OCI-LY7 (cell line): ENCODE data around the gene CNTNAP4. TPM values are rescaled to one million over a fixed set of nuclear protein-coding genes. Genes with fewer than 3 reads are reported as not detected.

Experiments
- BruUV-seq: library from RNA; stranded (reverse); fragments of 400-500 nt; replicated peaks from 2 replicates; lab custom pipeline; 2021; lab: Mats Ljungman, UMichigan
- CTCF ChIA-PET: fragments of 300-600 bp; sonication (Branson Sonifier 250); formaldehyde crosslinking; loops from one replicate; lab custom pipeline; 2022; ENCODE audit warnings: antibody characterized with exemption; ENCODE audit not compliant: unreplicated experiment; lab: Charles Lee
- POLR2A ChIA-PET: fragments of 300-600 bp; sonication (Branson Sonifier 250); formaldehyde crosslinking; loops from one replicate; lab custom pipeline; 2022; ENCODE audit warnings: antibody characterized with exemption; lab: Charles Lee
- DNase-seq: peaks from one replicate; pipeline ENCODE4 v3.0.0-alpha.2; 2015; ENCODE audit warnings: low spot score
- H2AFZ ChIP-seq: fragments of 200-600 bp; sonication (generic), shearing (Covaris generic); 2 replicates; pipeline ENCODE4 v1.6.1; 2014; ENCODE audit warnings: mild to moderate bottlenecking, antibody characterized with exemption, low read length, moderate library complexity
- H3K27ac ChIP-seq: fragments of 200-600 bp; sonication (generic); 2 replicates; pipeline ENCODE4 v1.5.1; 2014; ENCODE audit warnings: mixed run types, low read depth, mild to moderate bottlenecking, moderate library complexity, low read length, inconsistent platforms; ENCODE audit not compliant: poor library complexity, severe bottlenecking
- H3K36me3 ChIP-seq: fragments of 200-600 bp; sonication (generic); 2 replicates; pipeline ENCODE4 v1.6.1; 2014; ENCODE audit warnings: mild to moderate bottlenecking, antibody characterized with exemption, low read length, moderate library complexity, mixed read lengths; ENCODE audit not compliant: insufficient read depth
- H3K4me1 ChIP-seq: fragments of 200-600 bp; sonication (generic); 2 replicates; pipeline ENCODE4 v1.5.1; 2014; ENCODE audit warnings: mild to moderate bottlenecking, low read length; ENCODE audit not compliant: insufficient read depth, poor library complexity, severe bottlenecking
- H3K4me2 ChIP-seq: fragments of 200-600 bp; sonication (generic); 2 replicates; pipeline ENCODE4 v1.6.1; 2014; ENCODE audit warnings: mild to moderate bottlenecking, low read length
- H3K4me3 ChIP-seq: fragments of 200-600 bp; sonication (generic); 2 replicates; pipeline ENCODE4 v1.5.1; 2014; ENCODE audit warnings: mild to moderate bottlenecking, low read depth, low read length; ENCODE audit not compliant: poor library complexity, severe bottlenecking
- H3K79me2 ChIP-seq: fragments of 200-600 bp; sonication (generic); 2 replicates; pipeline ENCODE4 v1.6.1; 2016; ENCODE audit warnings: low read depth, mild to moderate bottlenecking, low read length, moderate library complexity, mixed read lengths; ENCODE audit not compliant: insufficient read depth
- H3K9me2 ChIP-seq: fragments of 200-600 bp; sonication (generic); 2 replicates; pipeline ENCODE4 v1.6.1; 2016; ENCODE audit warnings: mild to moderate bottlenecking, low read length, mixed read lengths; ENCODE audit not compliant: insufficient read depth
- H3K9me3 ChIP-seq: fragments of 200-600 bp; sonication (generic); 2 replicates; pipeline ENCODE4 v1.6.1; 2014; ENCODE audit warnings: mild to moderate bottlenecking, mixed run types, low read length, mixed read lengths
- H4K20me1 ChIP-seq: fragments of 200-600 bp; sonication (generic); 2 replicates; pipeline ENCODE4 v1.6.1; 2014; ENCODE audit warnings: mild to moderate bottlenecking, antibody characterized with exemption, low read length, moderate library complexity, mixed read lengths; ENCODE audit not compliant: insufficient read depth
- EZH2phosphoT487 ChIP-seq: fragments of 200-600 bp; sonication (generic); IDR thresholded peaks from 2 replicates; pipeline ENCODE4 v1.6.1; 2018; ENCODE audit warnings: low read depth, borderline replicate concordance, mild to moderate bottlenecking, mixed run types, antibody characterized with exemption, low read length, moderate library complexity, mixed read lengths
- intact Hi-C: fragments of 100-400 bp; cut with micrococcal nuclease; formaldehyde crosslinking; loops from one replicate; pipeline ENCODE4 v1.10.0; 2022; ENCODE audit not compliant: unreplicated experiment
- total RNA-seq, 2 experiments: library from RNA; depleted of rRNA in 1 of 2; stranded (reverse); fragments of >200 nt in 1 of 2; shearing (Covaris generic) in 1 of 2; gene quantifications; 2 replicates each; pipeline ENCODE4 v1.2.3, GENCODE V29; 2014 to 2022
- TF ChIP-seq, protein P1 (sequence below): fragments of 200-600 bp; sonication (generic); conservative IDR thresholded peaks from 2 replicates; pipeline ENCODE4 v1.5.1; 2014; ENCODE audit warnings: mild to moderate bottlenecking, antibody characterized with exemption, low read length, moderate library complexity, mixed read lengths

Gene CNTNAP4
- total RNA-seq, 2 experiments from 2014 or later = not detected

DNA sequence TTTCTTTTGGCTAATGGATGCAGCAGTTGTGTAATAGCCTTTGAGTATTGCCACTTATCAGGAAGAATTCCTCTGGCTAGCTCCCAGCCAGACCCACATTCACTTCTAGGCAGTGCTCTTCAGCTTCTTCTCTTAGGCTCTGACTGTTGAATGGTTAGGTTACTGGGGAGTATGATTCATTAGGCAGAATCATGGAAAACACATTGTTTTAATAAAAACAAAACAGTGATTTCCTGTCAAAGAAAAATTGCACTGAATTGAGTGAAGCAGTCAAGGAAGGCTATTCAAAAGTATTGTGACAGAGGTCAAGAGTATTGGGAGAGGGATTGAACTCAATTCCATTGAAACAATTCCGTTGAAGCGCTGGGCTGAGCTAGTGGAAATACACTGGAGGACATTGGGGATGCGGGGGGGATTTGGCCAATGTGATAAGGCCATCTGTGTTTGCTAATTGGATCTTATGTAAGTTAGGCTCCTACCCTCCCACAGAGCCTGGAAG is 68.0 kb downstream of the CNTNAP4 start:
- Histone ChIP-seq H3K36me3 (no peaks in the 10 kb centered on the region), H3K79me2 (no peaks in the 10 kb centered on the region), H4K20me1 (no peaks in the 10 kb centered on the region), H3K27ac (no peak overlapping the region), H2AFZ (no peak overlapping the region), H3K9me2 (no peaks in the 10 kb centered on the region), H3K9me3 (no peaks in the 10 kb centered on the region), H3K4me1 (no peaks in the 10 kb centered on the region), H3K4me2 (no peak overlapping the region), H3K4me3 (no peak overlapping the region)
- ChIA-PET CTCF (no interaction called here), POLR2A (interaction anchor here (0.7 kb wide), 1 partner anchor 238 kb away, joined by 3 read pairs; no protein-coding TSS in a partner anchor)
- BruUV-seq = no TSS peak
- intact Hi-C loops = no loop called here
- TF ChIP-seq, protein P1, sequence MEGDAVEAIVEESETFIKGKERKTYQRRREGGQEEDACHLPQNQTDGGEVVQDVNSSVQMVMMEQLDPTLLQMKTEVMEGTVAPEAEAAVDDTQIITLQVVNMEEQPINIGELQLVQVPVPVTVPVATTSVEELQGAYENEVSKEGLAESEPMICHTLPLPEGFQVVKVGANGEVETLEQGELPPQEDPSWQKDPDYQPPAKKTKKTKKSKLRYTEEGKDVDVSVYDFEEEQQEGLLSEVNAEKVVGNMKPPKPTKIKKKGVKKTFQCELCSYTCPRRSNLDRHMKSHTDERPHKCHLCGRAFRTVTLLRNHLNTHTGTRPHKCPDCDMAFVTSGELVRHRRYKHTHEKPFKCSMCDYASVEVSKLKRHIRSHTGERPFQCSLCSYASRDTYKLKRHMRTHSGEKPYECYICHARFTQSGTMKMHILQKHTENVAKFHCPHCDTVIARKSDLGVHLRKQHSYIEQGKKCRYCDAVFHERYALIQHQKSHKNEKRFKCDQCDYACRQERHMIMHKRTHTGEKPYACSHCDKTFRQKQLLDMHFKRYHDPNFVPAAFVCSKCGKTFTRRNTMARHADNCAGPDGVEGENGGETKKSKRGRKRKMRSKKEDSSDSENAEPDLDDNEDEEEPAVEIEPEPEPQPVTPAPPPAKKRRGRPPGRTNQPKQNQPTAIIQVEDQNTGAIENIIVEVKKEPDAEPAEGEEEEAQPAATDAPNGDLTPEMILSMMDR = no peak
- no peak for TF ChIP-seq EZH2phosphoT487
- DNase-seq = no peak

- no TSS peak for BruUV-seq
- H3K4me2 ChIP-seq = no peak overlapping the region
- H3K79me2 ChIP-seq = no peaks in the 10 kb centered on the region
- H3K27ac ChIP-seq = no peak overlapping the region
- TF ChIP-seq, protein P1 = no peak
- no peak for TF ChIP-seq EZH2phosphoT487
- no peaks in the 10 kb centered on the region for H3K36me3 ChIP-seq
- DNase-seq = no peak
- H3K9me2 ChIP-seq = no peaks in the 10 kb centered on the region
- H4K20me1 ChIP-seq = no peaks in the 10 kb centered on the region
- intact Hi-C loops = no loop called here
- no peaks in the 10 kb centered on the region for H3K9me3 ChIP-seq
- ChIA-PET POLR2A (interaction anchor here (0.6 kb wide), 1 partner anchor 286 kb away, joined by 4 read pairs; no protein-coding TSS in a partner anchor), CTCF (no interaction called here)
- no peaks in the 10 kb centered on the region for H3K4me1 ChIP-seq
- H3K4me3 ChIP-seq = no peak overlapping the region
- H2AFZ ChIP-seq = no peak overlapping the region
Observed at GRCh38 chr16:76346210-76346609, 69.0 kb downstream of the CNTNAP4 start.

- CTCF ChIA-PET = no interaction called here
- intact Hi-C loops = no loop called here
Observed at GRCh38 chr16:76351441-76351840, 74.2 kb downstream of the CNTNAP4 start.

More at GRCh38 chr16:76351441-76351840, 74.2 kb downstream of the CNTNAP4 start:
- Histone ChIP-seq H3K9me3 (no peaks in the 10 kb centered on the region), H3K4me2 (no peak overlapping the region), H3K36me3 (no peaks in the 10 kb centered on the region), H3K27ac (no peak overlapping the region), H2AFZ (no peak overlapping the region), H3K4me3 (no peak overlapping the region), H3K79me2 (no peaks in the 10 kb centered on the region), H3K4me1 (no peaks in the 10 kb centered on the region), H4K20me1 (no peaks in the 10 kb centered on the region), H3K9me2 (no peaks in the 10 kb centered on the region)
- DNase-seq = no peak
- no peak for TF ChIP-seq EZH2phosphoT487
- TF ChIP-seq, protein P1 = no peak
- BruUV-seq = no TSS peak
- POLR2A ChIA-PET = interaction anchor here (0.7 to 0.8 kb wide), 2 partner anchors 10 to 924 kb away, joined by 3 read pairs; no protein-coding TSS in a partner anchor
